ENCODE data around the gene MCM9.

The MCM9 gene

GRCh38 chr6:118864341-118865099 lies 70.4 kb downstream of the MCM9 start:
- no peak for DNase-seq (ENCODE audit: low read depth)

- DNase-seq (ENCODE audit: low read depth): no peak
Observed at GRCh38 chr6:118862443-118862842, 72.5 kb downstream of the MCM9 start.

- no peak for DNase-seq (ENCODE audit: low read depth)
Observed at GRCh38 chr6:118860880-118861279, 74.1 kb downstream of the MCM9 start.

- DNase-seq (ENCODE audit: low read depth): no peak
Observed at GRCh38 chr6:118860363-118860762, 74.6 kb downstream of the MCM9 start.

GRCh38 chr6:118859517-118860064 lies 75.4 kb downstream of the MCM9 start:
- no peak for DNase-seq (ENCODE audit: low read depth)

GRCh38 chr6:118856301-118856700 lies 78.7 kb downstream of the MCM9 start:
- no peak for DNase-seq (ENCODE audit: low read depth)

- no peak for DNase-seq (ENCODE audit: low read depth)
Observed at GRCh38 chr6:118853408-118853807, 81.6 kb downstream of the MCM9 start.

- no peak for DNase-seq (ENCODE audit: low read depth)
Observed at GRCh38 chr6:118844915-118845314, 90.0 kb downstream of the MCM9 start.

- DNase-seq (ENCODE audit: low read depth): no peak
Observed at GRCh38 chr6:118843685-118844390, 91.1 kb downstream of the MCM9 start.

- DNase-seq (ENCODE audit: low read depth): no peak
Observed at GRCh38 chr6:118830691-118831090, 104.3 kb downstream of the MCM9 start.

GRCh38 chr6:118829817-118830478 lies 105.0 kb downstream of the MCM9 start:
- no peak for DNase-seq (ENCODE audit: low read depth)

GRCh38 chr6:118826096-118826495 lies 108.9 kb downstream of the MCM9 start:
- no peak for DNase-seq (ENCODE audit: low read depth)

- DNase-seq (ENCODE audit: low read depth): no peak
Observed at GRCh38 chr6:118825661-118826060, 109.3 kb downstream of the MCM9 start.

GRCh38 chr6:118815495-118815894 lies 119.5 kb downstream of the MCM9 start:
- DNase-seq (ENCODE audit: low read depth): no peak

- DNase-seq (ENCODE audit: low read depth): no peak
Observed at GRCh38 chr6:118813775-118814174, 121.2 kb downstream of the MCM9 start.

- peak; percentile 30 for DNase-seq (ENCODE audit: low read depth)
Observed at GRCh38 chr6:118812970-118813369, 122.0 kb downstream of the MCM9 start.

- no peak for DNase-seq (ENCODE audit: low read depth)
Observed at GRCh38 chr6:118810420-118811027, 124.4 kb downstream of the MCM9 start.

- DNase-seq (ENCODE audit: low read depth): no peak
Observed at GRCh38 chr6:118808793-118809638, 125.9 kb downstream of the MCM9 start.

GRCh38 chr6:118804091-118804490 lies 130.9 kb downstream of the MCM9 start:
- DNase-seq (ENCODE audit: low read depth): no peak

GRCh38 chr6:118801257-118801656 lies 133.7 kb downstream of the MCM9 start:
- no peak for DNase-seq (ENCODE audit: low read depth)

GRCh38 chr6:118800394-118801071 lies 134.4 kb downstream of the MCM9 start:
- DNase-seq (ENCODE audit: low read depth): peak; percentile 71
